Measurements from ENCODE around the gene ZNF497.
"Not testable (repeated sequence)": the region's sequence is repeated elsewhere in the genome, so short reads cannot be mapped to it uniquely, and the experiment has no call there.

The ZNF497 gene

DNA sequence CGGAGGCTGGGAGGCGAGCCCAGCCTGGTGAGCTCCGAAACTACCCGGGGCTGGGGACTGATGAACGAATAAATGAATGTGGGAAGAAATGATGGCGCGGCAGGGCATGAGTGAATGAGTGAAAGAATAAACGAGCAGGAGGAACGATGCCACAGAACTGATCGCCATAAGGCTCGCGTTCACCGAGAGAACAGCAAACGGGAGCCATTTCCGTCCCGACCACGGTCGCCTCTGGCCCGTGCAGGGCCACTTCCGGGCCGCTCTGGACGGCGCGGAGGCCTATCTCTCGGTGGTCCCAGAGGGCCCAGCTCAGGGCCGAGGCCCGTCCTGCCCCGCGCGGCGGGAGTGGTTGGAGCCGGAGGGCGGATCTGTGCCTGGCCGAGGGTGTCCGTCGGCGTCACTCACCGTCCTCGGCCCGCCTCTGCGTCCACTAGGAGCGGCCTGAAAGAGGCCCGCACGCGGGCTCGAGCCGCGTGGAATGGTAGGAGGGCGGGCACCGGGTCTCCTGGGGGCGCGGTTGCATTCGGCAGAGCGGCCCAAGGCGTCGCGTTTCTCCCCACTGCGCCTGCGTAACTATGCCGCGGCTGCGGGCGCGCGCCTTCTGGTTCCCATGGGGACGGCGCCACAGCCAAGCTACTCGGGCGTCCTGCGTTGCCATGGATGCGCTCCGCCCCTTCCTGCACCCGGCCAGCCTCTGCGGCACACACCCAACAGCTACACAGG is at the start of gene ZNF497:
TSS of gene ZNF497 (minus strand) at position 480 of the 723 bp plus-strand sequence. CDS start 5,116 bp downstream, outside the sequence.
- peak; percentile 96 for DNase-seq (ENCODE audit: low read depth)

GRCh38 chr19:58409010-58409790 is 46.6 kb upstream of the ZNF497 start:
- DNase-seq (ENCODE audit: low read depth) = no peak

DNA sequence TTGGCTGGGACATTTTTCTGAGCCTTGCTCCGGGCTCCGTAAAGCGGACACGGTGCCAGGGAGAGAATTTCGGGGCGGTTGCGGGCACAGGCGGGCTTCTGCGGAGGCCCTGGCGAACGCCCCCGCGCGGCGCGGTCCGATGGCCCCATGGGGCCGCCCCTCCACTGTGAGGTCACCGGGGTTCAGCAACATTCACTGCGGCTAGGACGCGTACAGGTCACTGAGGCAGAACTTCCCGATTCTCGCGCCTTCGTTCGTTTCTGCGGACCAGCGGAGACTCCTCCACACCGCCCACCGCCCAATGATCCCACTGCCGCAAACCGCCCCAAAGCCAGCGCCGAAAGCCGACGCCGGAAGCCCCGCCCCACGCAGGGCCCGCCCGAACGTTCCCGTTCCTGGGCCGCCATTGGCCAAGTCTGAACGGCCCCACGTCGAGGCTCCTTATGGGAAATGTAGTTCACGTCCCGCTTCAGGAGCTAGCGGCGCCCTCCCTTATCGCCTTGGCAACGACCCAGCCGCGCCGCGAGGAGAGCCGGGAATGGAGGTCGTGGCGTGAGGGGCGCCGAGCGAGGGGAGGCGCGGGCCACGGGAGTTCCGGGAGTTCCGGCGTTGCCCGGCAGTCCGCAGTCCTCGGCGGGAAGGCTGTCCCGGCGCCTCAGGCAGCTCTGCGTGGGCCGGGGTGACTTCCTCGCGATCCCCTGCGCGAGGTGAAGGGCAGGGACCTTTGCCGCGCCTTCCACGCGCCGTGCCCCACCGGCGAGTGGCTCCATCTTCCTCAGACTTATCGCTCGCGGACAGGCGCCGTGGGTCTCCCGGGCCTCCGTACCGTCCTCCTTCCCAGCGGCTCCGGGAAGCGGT is 45.8 kb upstream of the ZNF497 start, which contains the start of gene ZNF584:
TSS of gene ZNF584 (plus strand) at position 498 of the 858 bp plus-strand sequence. CDS start 499 bp downstream, outside the sequence.
- peak; percentile 92 for DNase-seq (ENCODE audit: low read depth)

DNA sequence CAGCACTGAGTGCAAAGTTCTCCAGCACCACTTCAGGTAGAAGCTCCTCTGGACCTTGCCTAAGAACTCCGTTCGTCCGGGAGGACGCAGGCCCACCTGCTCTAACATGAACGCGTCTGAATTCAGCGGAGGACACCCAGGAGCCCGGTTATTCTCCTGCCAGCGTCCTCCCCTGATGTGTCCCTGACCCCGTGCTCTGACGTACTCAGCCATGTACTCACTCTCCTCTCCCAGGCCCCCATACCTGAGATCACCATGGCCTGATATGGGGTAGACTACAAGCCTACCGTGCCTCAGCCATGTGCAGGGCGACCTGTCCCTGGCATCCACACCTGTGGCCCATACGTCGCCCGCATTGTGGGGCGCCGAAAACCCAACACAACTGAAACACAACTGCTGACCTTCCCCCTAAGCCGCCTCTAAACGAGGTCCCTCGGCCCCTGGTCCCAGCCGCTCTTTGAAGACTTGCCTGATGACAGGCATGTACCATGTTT is 45.2 kb upstream of the ZNF497 start:
- DNase-seq (ENCODE audit: low read depth) = no peak

- no peak for DNase-seq (ENCODE audit: low read depth)
These were observed 44.5 kb upstream of the ZNF497 start for GRCh38 chr19:58406818-58407657.

GRCh38 chr19:58403920-58404478 is 41.4 kb upstream of the ZNF497 start:
- DNase-seq (ENCODE audit: low read depth) = not testable (repeated sequence)

GRCh38 chr19:58401840-58402421 is 39.4 kb upstream of the ZNF497 start:
- no peak for DNase-seq (ENCODE audit: low read depth)

DNA sequence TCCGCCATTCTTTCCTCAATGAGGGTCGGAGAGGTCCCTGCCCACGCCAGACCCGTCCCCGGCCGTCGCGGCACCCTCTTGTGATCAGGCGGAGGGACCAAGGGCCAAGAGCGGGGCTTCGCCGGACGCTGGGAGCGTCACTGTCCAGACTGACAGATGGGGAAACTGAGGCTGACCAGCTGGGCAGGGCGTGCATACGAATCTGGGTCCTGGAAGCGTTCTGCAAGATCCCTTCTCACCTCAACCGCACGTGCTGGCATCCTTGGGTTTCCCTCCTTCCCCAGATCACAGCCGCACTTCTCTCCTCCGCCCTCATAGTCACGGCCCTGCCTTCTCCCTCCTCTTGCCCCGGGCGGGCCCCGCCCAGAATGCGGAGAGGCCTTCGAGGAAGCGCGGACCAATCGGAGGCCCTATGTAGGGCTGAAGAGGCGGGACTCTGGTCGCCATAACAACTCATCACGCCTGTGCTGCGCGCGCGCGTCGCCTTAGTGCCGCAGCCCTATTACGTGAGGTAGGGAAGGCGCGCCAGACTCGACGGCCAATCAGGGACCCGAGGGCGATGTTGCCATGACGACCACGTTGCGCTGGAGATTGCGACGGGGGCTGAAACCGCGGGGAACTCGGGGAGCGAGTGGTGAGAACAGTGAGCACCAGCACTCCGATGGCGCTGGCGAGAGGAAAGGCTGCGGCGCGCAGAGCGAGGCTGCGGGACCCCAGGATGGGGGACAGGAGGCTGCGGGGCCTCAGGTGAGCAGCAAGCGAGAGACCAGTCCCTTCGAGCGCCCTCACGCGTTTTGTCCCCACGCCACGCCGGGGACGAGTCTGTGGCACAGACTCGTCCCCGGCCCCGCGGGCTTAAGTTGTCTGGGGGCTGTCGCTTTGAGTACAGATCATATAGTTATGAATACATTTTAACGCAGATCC is 38.6 kb upstream of the ZNF497 start:
- DNase-seq (ENCODE audit: low read depth) = peak; percentile 100

DNA sequence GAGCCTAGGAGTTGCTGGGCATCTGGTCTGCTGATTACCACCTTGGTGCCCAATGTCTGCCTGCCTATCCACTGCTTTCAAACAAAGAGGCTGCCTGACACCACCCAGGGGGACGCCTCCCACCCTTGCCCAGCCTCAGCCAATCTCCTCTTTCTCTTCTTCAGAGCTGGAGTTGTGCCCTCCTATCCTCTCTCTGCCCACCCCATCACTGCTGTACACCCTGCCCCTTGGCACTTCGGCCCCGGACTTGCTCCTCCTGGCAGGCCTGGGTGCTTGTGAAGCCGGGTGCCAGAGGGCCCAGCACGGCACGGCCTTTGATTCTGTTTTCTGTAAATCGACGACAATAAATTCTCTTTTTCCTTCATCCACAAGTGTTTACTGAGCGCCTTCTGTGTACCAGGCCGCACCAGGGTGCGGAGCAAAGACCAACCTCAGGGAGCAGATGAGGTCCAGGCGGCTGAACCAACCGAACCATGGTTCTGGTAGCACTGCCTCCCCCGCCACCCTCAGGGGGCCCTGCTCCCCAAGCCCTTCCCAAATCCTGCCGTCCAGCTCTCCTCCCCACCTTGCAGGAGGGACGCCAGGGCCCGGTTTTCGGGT is 37.9 kb upstream of the ZNF497 start:
- DNase-seq (ENCODE audit: low read depth) = peak; percentile 40

GRCh38 chr19:58399903-58400302 is 37.4 kb upstream of the ZNF497 start:
- DNase-seq (ENCODE audit: low read depth) = no peak

DNA sequence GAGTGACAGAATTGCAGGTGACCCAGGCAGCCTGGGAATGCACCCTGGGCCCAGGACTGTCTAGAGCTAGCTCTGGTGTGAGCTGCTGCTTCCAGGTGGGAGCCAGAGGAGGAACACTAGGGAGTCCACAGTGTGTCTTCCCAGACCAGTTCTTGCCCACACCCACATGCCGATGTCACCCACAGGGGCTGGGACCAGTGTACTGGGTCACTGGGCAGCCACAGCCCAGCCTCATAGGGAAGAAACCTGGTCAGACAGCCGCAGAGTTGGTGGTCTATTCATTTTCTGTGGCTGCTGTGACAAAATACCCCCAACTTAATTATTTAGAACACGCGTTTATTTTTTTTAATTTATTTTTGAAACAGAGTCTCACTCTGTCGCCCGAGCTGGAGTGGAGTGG is 36.0 kb upstream of the ZNF497 start:
- no peak for DNase-seq (ENCODE audit: low read depth)

- no peak for DNase-seq (ENCODE audit: low read depth)
These were observed 35.5 kb upstream of the ZNF497 start for GRCh38 chr19:58398087-58398486.

DNA sequence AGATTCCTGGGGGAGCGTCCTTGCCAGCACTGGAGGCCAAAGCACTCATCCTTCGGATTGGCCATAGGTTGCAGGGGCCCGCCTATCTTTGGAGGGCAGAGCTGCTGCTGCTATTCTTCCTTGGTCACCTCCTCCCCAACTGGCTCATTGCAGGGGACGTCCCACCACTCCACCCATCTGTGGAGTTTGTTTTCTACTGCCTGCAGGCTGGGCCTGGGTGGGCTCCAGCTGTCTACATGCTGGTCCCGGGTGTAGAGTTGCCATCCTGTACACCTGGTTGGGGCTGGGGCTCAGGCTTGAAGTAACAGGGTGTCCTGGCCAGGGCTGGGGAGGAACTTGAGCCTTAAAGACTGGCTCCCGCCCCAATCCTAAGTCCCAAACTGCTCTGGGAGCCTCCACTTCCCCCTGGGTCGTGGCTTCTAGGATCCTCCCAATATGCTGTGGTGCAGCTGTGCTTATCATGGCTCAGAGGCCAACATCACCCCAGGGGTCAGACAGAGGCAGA is 35.0 kb upstream of the ZNF497 start:
- no peak for DNase-seq (ENCODE audit: low read depth)

GRCh38 chr19:58396691-58397532 is 34.4 kb upstream of the ZNF497 start:
- no peak for DNase-seq (ENCODE audit: low read depth)

DNA sequence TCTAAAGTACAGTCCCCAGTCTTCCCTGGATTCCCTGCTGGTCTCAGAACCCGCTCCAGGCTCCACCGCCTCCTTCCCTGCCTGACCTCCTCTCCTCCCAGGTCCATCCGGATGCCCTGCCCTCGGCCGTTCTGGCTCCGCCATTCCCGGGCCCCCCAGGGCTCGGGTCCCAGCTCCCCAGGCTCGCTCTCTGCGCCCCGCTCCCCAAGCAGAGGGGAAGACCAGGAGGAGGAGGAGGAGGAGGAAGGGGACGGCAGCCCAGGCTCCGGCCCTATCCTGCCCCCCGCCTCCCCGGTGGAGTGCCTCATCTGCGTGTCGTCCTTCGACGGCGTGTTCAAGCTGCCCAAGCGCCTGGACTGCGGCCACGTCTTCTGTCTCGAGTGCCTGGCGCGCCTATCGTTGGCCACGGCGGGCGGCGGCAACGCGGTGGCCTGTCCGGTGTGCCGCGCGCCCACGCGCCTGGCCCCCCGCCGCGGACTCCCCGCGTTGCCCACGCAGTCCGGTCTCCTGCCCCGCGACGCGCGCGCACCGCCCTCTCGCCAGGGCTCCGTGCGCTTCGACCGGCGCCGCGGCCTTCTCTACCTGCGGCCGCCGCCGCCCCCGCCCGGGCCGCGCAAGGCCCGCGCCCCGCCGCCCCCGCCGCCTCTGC is 33.6 kb upstream of the ZNF497 start:
- DNase-seq (ENCODE audit: low read depth) = no peak

DNA sequence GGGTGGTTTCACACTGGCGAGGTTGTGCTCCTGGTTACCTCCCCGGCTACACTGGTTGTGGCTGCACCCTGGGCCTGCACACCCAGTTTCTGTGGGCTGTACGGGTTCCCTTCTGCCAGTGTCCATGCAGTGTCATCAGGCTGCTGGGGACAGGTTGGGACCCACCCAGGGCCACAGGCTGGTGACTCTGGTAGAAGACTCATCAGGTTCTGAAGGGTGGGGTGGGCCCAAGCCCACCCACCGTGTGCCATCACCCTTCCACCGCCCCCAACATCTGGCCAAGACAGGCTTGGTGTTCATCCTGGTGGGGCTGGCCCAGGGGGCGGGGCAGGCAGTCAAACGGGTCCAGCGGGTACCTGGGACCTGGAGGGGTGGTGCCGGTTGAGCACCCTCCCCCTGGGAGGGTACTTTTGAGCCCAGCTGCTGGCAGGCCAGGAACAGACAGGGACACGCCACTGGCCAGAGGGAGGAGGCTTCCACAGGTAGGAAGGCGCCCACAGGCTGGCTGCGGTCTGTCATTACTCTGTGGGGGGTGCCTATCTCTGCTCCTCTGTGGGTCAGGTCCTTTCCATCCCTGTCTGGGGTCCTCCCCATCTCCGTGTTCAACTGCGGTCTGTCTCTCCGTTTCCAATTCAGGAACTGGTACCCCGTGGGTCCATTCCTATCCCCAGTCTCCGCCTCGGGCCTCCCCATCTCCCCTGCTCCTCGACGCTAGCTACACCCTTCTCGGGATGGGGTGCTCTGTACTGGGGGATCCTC is 32.8 kb upstream of the ZNF497 start, which contains the start of gene RNF225:
TSS of gene RNF225 (plus strand) at position 437 of the 759 bp plus-strand sequence. CDS start 434 bp downstream, outside the sequence.
- no peak for DNase-seq (ENCODE audit: low read depth)

All from fibroblast of gingiva (primary cell).